ENCODE results near the gene ZSCAN16.

- no peak for TF ChIP-seq CTCF (IDR thresholded peaks at IDR 0.05; ENCODE audit: insufficient read depth, low read length, poor library complexity, severe bottlenecking)
- no peak for TF ChIP-seq EZH2phosphoT487 (conservative IDR thresholded peaks at IDR 0.05; ENCODE audit: low read length)
Measured at GRCh38 chr6:28111964-28112363, 12.4 kb upstream of the ZSCAN16 start.

All from SU-DHL-6 (cell line).